Osteocyte (in vitro differentiated cells): ENCODE data around the gene MICALL1. TPM values are rescaled to one million over a fixed set of nuclear protein-coding genes. Genes with fewer than 3 reads are reported as not detected.

Experiments used
- DNase-seq: peaks from one replicate; pipeline ENCODE4 v3.0.0; 2021; ENCODE audit warnings: mixed read lengths; ENCODE audit not compliant: unreplicated experiment; ENCODE audit errors: extremely low spot score
- H3K27ac Mint-ChIP-seq: one replicate; pipeline ENCODE4 v1.8.0; 2021; ENCODE audit warnings: mild to moderate bottlenecking, mixed read lengths; ENCODE audit not compliant: unreplicated experiment
- H3K27me3 Mint-ChIP-seq: one replicate; pipeline ENCODE4 v1.8.0; 2021; ENCODE audit warnings: mixed read lengths; ENCODE audit not compliant: unreplicated experiment
- H3K36me3 Mint-ChIP-seq: one replicate; pipeline ENCODE4 v1.8.0; 2021; ENCODE audit warnings: mixed read lengths; ENCODE audit not compliant: unreplicated experiment
- H3K4me1 Mint-ChIP-seq: one replicate; pipeline ENCODE4 v1.8.0; 2021; ENCODE audit warnings: mixed read lengths; ENCODE audit not compliant: unreplicated experiment
- H3K4me3 Mint-ChIP-seq: one replicate; pipeline ENCODE4 v1.8.0; 2021; ENCODE audit warnings: mild to moderate bottlenecking, moderate library complexity, mixed read lengths; ENCODE audit not compliant: unreplicated experiment
- H3K9me3 Mint-ChIP-seq: one replicate; pipeline ENCODE4 v1.8.0; 2021; ENCODE audit warnings: mixed read lengths; ENCODE audit not compliant: unreplicated experiment
- long read RNA-seq: library from polyadenylated mRNA; unstranded; transcript quantifications from one replicate; pipeline ENCODE4 v2.0.0, GENCODE V29; 2021
- total RNA-seq: library from RNA; stranded (reverse); gene quantifications from 2 replicates; pipeline ENCODE4 v1.2.1, GENCODE V29; 2021
- TF ChIP-seq, protein P1 (sequence below): fragments of 200-600 bp; sonication (generic); IDR thresholded peaks from 2 replicates; pipeline ENCODE4 v1.5.0; 2021; ENCODE audit warnings: antibody characterized with exemption, mild to moderate bottlenecking, moderate library complexity

Gene MICALL1, protein sequence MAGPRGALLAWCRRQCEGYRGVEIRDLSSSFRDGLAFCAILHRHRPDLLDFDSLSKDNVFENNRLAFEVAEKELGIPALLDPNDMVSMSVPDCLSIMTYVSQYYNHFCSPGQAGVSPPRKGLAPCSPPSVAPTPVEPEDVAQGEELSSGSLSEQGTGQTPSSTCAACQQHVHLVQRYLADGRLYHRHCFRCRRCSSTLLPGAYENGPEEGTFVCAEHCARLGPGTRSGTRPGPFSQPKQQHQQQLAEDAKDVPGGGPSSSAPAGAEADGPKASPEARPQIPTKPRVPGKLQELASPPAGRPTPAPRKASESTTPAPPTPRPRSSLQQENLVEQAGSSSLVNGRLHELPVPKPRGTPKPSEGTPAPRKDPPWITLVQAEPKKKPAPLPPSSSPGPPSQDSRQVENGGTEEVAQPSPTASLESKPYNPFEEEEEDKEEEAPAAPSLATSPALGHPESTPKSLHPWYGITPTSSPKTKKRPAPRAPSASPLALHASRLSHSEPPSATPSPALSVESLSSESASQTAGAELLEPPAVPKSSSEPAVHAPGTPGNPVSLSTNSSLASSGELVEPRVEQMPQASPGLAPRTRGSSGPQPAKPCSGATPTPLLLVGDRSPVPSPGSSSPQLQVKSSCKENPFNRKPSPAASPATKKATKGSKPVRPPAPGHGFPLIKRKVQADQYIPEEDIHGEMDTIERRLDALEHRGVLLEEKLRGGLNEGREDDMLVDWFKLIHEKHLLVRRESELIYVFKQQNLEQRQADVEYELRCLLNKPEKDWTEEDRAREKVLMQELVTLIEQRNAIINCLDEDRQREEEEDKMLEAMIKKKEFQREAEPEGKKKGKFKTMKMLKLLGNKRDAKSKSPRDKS
- 51.2 and 56.6 TPM in 2 replicates for total RNA-seq
- long read RNA-seq, partial matches to known transcripts, result 3 of 3 reads
- long read RNA-seq, other reads (novel, unspliced or antisense), result 0 of 3 reads

DNA sequence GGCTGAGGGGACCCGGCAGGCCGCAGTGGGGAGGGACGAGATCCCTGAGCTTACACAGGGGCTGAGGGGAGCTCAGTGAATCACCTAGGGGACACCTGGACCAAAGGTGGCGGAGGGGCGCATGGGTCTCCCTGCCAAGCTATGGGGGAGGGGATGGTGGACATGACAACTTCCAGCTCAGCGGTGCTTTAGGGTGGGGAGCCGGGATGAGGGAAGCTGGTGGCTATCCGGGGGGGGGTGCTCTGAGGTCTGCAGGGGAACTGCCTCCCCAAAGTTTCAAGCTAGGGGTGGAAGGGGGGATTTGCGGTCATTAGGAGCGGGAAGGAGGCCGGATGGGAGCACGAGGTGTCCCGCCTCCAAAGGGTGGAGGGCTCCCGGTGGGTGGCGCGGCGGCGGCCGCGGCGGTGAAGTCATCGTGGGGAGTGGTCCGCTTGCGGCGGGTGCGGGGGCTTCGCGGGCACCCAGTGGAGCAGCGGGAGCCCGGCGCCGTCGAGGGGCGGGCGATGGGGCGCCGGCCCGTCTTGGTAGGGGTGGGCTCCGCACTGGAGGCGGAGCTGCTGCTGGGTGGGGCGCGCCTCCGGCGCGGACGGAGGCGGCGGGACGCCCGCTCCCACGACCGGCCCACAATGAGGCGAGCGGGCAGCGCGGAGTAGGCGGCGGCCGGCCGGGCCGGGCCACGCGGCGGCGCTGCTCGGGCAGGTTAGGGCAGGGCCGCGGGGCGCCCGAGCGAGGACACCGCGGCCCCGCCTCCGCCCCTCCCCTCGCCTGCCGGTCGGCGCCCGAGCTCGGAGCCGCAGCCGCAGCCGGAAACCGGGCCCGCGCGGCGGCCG is at the start of gene MICALL1:
MICALL1 (plus strand) TSS at position 764 of the 830 bp plus-strand sequence. CDS start 126 bp downstream, outside the sequence.
- Mint-ChIP-seq H3K27me3 (no peaks in the 10 kb centered on the region), H3K4me3 (peak within 1 kb of the TSS; percentile 80), H3K9me3 (no peaks in the 10 kb centered on the region), H3K36me3 (no peaks in the 10 kb centered on the region), H3K4me1 (peaks cover 47% of the 10 kb centered on the region), H3K27ac (peak within 1 kb of the TSS; percentile 88)
- no peak for DNase-seq
- TF ChIP-seq, protein P1, sequence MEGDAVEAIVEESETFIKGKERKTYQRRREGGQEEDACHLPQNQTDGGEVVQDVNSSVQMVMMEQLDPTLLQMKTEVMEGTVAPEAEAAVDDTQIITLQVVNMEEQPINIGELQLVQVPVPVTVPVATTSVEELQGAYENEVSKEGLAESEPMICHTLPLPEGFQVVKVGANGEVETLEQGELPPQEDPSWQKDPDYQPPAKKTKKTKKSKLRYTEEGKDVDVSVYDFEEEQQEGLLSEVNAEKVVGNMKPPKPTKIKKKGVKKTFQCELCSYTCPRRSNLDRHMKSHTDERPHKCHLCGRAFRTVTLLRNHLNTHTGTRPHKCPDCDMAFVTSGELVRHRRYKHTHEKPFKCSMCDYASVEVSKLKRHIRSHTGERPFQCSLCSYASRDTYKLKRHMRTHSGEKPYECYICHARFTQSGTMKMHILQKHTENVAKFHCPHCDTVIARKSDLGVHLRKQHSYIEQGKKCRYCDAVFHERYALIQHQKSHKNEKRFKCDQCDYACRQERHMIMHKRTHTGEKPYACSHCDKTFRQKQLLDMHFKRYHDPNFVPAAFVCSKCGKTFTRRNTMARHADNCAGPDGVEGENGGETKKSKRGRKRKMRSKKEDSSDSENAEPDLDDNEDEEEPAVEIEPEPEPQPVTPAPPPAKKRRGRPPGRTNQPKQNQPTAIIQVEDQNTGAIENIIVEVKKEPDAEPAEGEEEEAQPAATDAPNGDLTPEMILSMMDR, result peak; percentile 42

DNA sequence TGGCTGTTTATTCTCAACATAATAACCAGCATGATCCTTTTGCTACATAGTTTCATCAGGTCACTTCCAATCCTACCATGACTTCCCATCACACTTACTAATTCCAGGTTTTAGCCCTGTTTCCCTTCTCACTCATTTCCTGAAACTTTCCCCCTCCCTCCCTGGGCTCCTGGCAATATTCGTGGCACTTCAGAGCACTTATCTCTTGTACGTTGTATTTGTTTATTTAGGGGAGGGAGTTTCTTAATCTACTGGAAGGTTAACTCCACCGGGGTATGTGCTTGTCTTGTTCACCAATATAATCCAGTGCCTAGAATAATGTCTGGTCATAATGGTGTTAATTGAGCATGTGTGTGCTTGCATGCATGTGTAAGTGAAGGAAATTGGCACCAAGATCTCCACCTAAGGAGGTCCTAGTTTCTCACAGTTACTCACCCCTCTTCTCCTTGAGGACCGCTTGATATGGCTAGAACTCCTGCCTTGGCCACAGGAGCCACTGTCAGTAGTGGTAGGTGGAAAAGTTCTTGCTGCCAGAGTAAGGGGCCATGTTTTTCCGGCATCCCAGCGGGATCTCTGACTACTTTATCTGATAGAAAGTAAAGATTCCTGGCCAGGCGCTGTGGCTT is 45.2 kb upstream of the MICALL1 start:
- Mint-ChIP-seq H3K36me3 (peaks cover 49% of the 10 kb centered on the region), H3K4me3 (no peak overlapping the region), H3K27ac (no peak overlapping the region), H3K4me1 (no peaks in the 10 kb centered on the region), H3K9me3 (no peaks in the 10 kb centered on the region), H3K27me3 (no peaks in the 10 kb centered on the region)
- TF ChIP-seq, protein P1, result no peak
- no peak for DNase-seq

DNA sequence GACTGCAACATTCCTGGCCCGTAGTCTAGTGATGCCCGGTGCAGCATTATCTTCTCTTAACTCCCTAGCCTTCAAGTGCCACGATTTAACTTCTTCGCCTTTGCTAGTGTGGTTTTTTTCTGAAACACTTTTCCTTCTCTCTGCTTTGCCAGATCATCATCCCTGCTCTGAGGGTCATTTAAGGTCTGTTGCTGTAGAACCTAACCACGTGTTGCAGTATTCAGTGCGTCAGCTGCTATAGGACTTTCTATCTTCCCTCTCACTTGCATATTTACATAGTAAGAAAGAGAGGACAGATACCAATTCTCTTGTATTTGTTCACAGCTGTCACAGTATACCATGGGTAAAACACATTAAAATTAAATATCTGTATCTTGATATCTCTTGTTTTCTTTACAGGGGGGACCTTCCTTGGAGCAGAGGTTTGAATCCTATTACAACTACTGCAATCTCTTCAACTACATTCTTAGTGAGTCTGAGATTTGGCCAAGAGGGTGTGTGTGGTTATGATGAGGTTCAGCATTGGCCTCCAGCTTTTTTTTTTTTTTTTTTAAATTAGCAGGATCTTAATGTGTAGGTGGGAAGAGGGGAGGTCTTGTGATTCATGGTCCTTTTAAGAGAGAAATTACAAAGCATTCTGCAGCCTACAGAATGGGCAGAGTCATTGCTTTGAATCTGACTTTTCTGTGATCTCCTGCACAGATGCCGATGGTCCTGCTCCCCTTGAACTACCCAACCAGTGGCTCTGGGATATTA is 43.3 kb upstream of the MICALL1 start:
- no peak overlapping the region for H3K27ac Mint-ChIP-seq
- H3K27me3 Mint-ChIP-seq, result no peaks in the 10 kb centered on the region
- no peak overlapping the region for H3K4me3 Mint-ChIP-seq
- no peaks in the 10 kb centered on the region for H3K4me1 Mint-ChIP-seq
- TF ChIP-seq, protein P1, result no peak
- no peak for DNase-seq
- H3K36me3 Mint-ChIP-seq, result peaks cover 50% of the 10 kb centered on the region
- H3K9me3 Mint-ChIP-seq, result no peaks in the 10 kb centered on the region

DNA sequence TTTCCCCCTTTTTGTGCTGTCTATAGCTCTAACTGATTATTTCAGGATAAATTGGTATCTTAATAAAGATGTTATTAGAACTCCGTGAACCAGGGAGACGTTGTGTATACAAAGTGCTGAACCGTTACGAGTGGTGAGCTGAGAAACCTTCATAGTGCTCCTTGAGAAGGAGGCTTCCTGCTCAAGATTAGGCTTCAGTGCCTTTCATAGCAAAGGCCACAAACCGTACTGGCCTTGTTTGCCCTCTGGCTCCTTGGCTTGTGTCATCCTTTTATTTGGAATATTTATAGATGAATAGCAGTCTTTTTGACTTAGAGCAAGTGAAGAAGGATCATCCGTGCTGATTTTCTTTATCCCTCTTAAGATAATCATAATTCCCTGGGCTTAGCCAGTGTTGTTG is 40.6 kb upstream of the MICALL1 start:
- Mint-ChIP-seq H3K4me1 (no peaks in the 10 kb centered on the region), H3K27me3 (no peaks in the 10 kb centered on the region), H3K9me3 (no peaks in the 10 kb centered on the region), H3K4me3 (no peak overlapping the region), H3K36me3 (peaks cover 48% of the 10 kb centered on the region), H3K27ac (no peak overlapping the region)
- TF ChIP-seq, protein P1, result no peak
- DNase-seq, result no peak
